ENCODE data around the gene DPP4. TPM values are rescaled to one million over a fixed set of nuclear protein-coding genes. Genes with fewer than 3 reads are reported as not detected.

Gene DPP4
- total RNA-seq = 94.4 and 99.9 TPM in 2 replicates

DNA sequence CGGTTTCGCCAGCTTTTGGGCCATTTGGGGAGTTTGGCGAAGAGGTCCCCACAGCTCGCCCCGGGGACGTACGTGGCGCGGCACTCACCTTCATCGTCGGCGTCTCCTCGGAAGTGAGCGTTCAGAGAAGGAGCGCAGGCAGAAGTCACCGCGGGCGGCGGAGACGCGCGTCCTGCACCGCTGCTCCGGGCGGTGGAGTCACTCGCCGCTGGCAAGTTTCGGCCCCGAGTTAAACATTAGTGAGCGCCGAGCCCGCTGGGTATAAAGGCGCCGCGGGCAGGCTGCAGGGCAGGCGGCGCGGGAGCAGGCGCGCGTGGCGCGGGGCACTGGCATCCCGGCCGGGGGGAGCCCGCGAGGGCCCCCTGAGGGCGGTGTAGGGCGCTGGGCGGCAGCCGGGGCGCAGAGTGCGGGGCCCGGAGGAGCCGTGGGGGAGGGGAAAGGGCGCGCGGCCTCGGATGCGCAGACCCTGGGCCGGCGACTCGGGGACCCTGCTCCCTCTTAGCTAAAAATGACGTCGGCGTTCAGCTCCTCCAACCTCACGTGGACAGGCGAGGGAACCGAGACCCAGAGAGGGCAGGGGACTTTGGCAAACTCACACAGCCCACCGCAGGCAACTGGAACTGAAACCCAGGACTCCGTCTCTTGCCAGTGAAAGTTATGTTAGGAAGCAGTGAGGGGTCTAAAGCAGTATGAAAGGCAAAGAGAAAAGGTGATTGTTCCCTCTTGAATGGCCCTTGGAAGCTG lies at the start of gene DPP4:
Gene DPP4 (minus strand): TSS at position 328 of the 744 bp plus-strand sequence. CDS start 234 bp downstream, at position 94.
- H3K27ac Mint-ChIP-seq = peak within 1 kb of the TSS; percentile 93
- peak within 1 kb of the TSS; percentile 98 for H3K4me3 Mint-ChIP-seq
- DNase-seq (ENCODE audit: low spot score) = peak; percentile 42
- H3K27me3 Mint-ChIP-seq (ENCODE audit: insufficient read depth) = no peaks in the 10 kb centered on the region
- H3K36me3 Mint-ChIP-seq (ENCODE audit: low read depth) = peaks cover 61% of the 10 kb centered on the region
- H3K4me1 Mint-ChIP-seq (ENCODE audit: low read depth) = peaks cover 55% of the 10 kb centered on the region
- intact Hi-C loops (cut with micrococcal nuclease) = loop anchor here (2.0 to 10.0 kb wide), 5 partner anchors 245 to 997 kb away; partner anchors contain the start of gene IFIH1
- H3K9me3 Mint-ChIP-seq = peaks cover 25% of the 10 kb centered on the region

DNA sequence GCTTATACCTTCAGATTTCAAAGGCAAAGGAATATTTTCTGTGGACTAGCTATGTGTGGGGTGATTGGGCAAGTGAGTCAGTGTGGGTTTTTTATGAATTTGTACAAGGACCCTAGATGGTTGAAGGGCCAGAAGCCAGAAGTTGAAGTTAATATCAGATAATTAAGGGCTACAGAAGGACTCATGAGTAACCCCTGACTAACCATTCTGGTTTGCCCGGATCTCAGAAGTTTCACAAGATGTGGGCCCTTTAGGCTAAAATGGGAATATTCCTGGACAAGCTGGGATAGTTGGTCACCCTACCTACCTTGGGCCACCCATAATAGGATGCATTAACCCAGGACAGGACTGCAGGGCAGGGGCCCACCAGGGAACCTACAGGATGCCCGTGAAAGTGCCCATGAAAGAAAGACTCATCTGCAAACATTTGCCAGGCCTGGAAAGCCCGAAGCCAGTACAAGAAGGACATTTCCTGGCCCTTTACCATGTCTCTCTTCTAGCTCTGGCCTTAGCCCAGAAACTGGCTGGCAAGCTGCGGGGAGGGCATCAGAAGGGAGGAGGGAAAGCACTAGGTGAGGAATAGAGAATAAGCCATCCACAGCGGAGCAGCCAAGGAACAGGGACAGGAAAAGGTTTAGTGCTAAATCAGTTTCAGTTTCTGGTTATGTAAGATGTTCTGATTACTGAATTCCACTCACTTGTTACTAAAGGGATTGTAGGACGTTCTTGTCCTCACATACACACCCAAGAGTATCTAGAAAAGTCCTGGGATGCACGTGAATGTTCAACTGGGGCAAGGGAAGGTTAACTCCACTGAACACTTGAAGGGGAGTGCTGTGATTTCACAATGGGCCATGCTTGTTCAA lies 44.4 kb upstream of the DPP4 start:
- intact Hi-C loops (cut with micrococcal nuclease) = no loop called here
- H3K9me3 Mint-ChIP-seq = peaks cover 23% of the 10 kb centered on the region
- DNase-seq (ENCODE audit: low spot score) = no peak
- peaks cover 13% of the 10 kb centered on the region for H3K36me3 Mint-ChIP-seq (ENCODE audit: low read depth)
- no peaks in the 10 kb centered on the region for H3K27me3 Mint-ChIP-seq (ENCODE audit: insufficient read depth)
- no peak overlapping the region for H3K4me3 Mint-ChIP-seq
- no peak overlapping the region for H3K27ac Mint-ChIP-seq
- peaks cover 10% of the 10 kb centered on the region for H3K4me1 Mint-ChIP-seq (ENCODE audit: low read depth)

DNA sequence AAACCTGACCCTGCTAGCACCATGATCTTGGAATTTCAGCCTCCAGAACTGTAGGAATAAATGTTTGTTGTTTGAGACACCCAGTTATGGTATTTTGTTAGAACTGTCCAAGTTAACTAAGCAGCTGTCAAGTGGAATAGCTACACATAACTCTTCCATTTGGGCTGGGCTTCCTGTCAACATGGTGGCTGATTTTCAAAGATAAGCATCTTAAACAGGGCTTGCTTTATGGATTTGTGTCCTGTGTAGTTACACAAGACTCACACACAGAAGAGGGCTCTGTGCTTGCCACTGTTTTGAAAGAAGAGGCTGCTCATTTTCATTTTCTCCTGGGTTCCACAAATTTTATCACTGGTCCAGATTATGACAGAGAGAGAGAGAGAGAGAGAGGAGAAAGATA lies 42.3 kb upstream of the DPP4 start:
- Mint-ChIP-seq H3K27ac (no peak overlapping the region), H3K9me3 (peaks cover 23% of the 10 kb centered on the region), H3K4me3 (no peak overlapping the region), H3K36me3 (ENCODE audit: low read depth) (peaks cover 13% of the 10 kb centered on the region), H3K4me1 (ENCODE audit: low read depth) (peaks cover 14% of the 10 kb centered on the region), H3K27me3 (ENCODE audit: insufficient read depth) (no peaks in the 10 kb centered on the region)
- no peak for DNase-seq (ENCODE audit: low spot score)
- intact Hi-C loops (cut with micrococcal nuclease) = no loop called here

DNA sequence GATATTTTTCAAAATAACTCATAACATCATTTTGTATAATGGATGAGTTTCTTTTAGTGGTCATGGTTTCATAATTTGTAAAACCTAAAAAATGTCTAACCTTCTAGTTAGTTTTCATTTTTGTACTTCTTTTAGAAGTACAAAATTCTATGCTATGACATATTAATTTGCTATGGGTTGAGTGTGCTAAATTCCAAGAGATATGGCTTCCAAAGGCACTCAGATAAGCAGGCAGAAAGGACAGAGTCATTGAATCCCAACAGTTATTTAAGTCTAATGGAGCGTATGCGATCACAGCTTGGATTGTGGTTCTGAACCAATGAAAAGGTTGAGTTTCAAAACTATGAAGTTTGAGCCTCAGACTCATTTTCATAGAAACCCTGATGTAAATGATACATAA lies 41.1 kb upstream of the DPP4 start:
- no peak for DNase-seq (ENCODE audit: low spot score)
- Mint-ChIP-seq H3K36me3 (ENCODE audit: low read depth) (peaks cover 13% of the 10 kb centered on the region), H3K9me3 (peaks cover 23% of the 10 kb centered on the region), H3K4me3 (no peak overlapping the region), H3K4me1 (ENCODE audit: low read depth) (peaks cover 14% of the 10 kb centered on the region), H3K27me3 (ENCODE audit: insufficient read depth) (no peaks in the 10 kb centered on the region), H3K27ac (no peak overlapping the region)
- intact Hi-C loops (cut with micrococcal nuclease) = no loop called here

DNA sequence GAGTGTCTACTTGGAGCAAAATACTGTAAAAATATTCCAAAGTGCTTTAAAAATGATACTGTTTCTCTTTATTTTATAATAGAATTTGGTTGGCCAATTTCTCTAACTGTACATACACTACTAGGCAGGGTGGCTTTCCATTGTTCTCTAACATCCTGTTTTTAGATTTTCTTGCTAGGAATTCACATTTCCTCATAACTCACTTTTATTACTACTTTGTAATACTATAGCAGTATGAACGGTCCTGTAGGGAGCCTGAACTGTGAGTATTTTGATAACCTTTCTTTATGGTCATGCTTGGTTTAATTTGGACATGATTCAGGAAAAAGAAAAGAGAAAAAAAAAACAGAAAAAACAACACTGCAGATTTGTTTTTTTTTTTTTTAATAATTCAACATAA lies 40.3 kb upstream of the DPP4 start:
- peaks cover 23% of the 10 kb centered on the region for H3K9me3 Mint-ChIP-seq
- H3K36me3 Mint-ChIP-seq (ENCODE audit: low read depth) = peaks cover 13% of the 10 kb centered on the region
- no peak overlapping the region for H3K4me3 Mint-ChIP-seq
- H3K27me3 Mint-ChIP-seq (ENCODE audit: insufficient read depth) = no peaks in the 10 kb centered on the region
- DNase-seq (ENCODE audit: low spot score) = no peak
- intact Hi-C loops (cut with micrococcal nuclease) = no loop called here
- peaks cover 14% of the 10 kb centered on the region for H3K4me1 Mint-ChIP-seq (ENCODE audit: low read depth)
- H3K27ac Mint-ChIP-seq = no peak overlapping the region

DNA sequence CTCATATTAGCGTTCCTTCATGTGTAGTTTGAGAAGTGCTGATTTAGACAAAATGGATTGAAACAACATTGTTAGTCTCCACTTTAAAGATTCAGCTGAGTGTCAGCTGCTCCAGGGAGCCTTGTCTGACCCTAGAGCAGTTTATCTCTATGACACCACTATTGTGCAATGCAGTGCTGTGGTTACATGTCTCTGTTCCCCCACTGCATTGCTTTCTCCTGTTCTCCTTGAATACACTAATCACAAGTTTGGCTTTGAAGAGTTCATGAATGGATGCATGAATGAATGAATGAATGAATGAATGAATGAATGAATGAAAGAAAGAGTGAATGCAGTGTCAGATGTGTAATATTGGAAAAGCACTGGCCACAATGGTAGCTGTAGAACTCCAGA lies 39.8 kb upstream of the DPP4 start:
- H3K27me3 Mint-ChIP-seq (ENCODE audit: insufficient read depth) = no peaks in the 10 kb centered on the region
- DNase-seq (ENCODE audit: low spot score) = no peak
- peaks cover 14% of the 10 kb centered on the region for H3K4me1 Mint-ChIP-seq (ENCODE audit: low read depth)
- intact Hi-C loops (cut with micrococcal nuclease) = no loop called here
- peaks cover 13% of the 10 kb centered on the region for H3K36me3 Mint-ChIP-seq (ENCODE audit: low read depth)
- H3K27ac Mint-ChIP-seq = no peak overlapping the region
- no peak overlapping the region for H3K4me3 Mint-ChIP-seq
- H3K9me3 Mint-ChIP-seq = peaks cover 23% of the 10 kb centered on the region

DNA sequence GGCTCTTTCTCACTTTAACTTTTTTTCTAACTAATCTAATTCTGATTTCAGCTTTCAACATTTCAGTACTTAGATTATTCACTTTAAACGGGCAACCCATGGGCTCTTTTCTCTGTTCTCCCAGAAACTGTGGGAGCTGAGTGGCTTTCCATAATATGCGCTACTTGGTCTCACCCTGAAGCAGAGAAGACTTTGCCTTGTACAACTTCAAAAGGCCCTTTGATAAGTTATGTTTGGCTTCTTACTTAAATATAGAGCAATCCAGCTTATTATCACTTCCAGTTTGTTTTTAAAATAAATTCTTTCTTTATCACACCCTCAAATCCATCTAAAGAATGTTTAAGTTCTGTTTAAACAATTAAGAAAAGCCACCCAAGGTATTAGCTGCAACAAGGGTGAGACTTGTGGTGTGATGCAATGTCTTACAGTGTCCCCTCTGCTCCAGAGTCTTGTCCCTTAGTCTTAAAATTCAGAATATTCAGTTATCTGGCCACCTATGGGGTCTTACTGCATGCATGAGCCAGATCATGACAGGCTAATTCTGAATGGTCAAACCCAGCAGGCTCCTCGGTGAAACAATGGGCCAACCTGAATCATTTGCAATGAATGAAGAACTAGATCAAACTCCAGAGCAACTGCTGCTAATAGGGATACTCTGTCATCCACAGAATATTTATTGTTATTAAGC lies 39.2 kb upstream of the DPP4 start:
- H3K4me3 Mint-ChIP-seq = no peak overlapping the region
- H3K27ac Mint-ChIP-seq = no peak overlapping the region
- DNase-seq (ENCODE audit: low spot score) = no peak
- intact Hi-C loops (cut with micrococcal nuclease) = no loop called here
- peaks cover 23% of the 10 kb centered on the region for H3K9me3 Mint-ChIP-seq
- peaks cover 13% of the 10 kb centered on the region for H3K36me3 Mint-ChIP-seq (ENCODE audit: low read depth)
- H3K4me1 Mint-ChIP-seq (ENCODE audit: low read depth) = peaks cover 17% of the 10 kb centered on the region
- no peaks in the 10 kb centered on the region for H3K27me3 Mint-ChIP-seq (ENCODE audit: insufficient read depth)

DNA sequence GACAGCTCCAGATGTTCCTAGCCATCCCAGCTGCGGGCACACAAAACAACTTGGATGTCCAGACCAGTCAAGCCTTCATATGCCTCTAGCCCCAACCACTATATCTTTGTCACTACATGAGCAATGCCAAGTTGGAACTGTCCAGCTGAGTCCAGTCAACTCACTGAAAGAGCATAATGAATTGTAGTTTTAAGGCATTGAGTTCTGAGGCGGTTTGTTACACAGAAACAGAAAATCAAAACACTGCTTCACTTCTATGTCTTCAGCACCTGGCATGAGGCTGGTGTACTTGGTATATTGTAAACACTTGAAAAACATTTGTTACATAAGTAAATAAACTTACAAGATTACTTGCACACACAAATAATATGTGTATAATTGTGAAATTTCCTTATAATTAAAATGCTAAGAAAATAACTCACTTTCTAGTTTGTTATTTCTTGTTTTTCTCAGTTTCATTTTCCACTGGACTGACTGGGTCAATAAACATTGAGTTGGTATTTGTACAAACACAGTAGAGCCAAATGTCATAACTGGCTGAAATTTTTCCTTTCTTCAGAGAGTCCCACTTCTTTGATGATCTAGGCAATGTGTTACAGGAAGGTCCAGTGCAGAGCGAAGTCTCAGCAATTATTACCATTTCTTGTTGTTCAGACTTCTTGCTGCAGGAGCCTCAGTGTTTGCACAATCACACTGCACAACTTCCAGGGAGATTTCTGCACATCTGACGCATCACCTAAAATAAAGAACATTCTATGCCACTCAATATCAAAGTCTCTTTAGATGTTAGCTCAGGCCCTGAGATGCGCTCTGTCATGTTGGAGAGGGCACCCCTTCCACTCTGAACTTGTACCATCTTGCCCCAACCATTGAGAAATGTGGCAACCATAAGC lies 38.2 kb upstream of the DPP4 start:
- no peak for DNase-seq (ENCODE audit: low spot score)
- H3K27ac Mint-ChIP-seq = no peak overlapping the region
- peaks cover 23% of the 10 kb centered on the region for H3K9me3 Mint-ChIP-seq
- peaks cover 25% of the 10 kb centered on the region for H3K4me1 Mint-ChIP-seq (ENCODE audit: low read depth)
- intact Hi-C loops (cut with micrococcal nuclease) = no loop called here
- no peaks in the 10 kb centered on the region for H3K27me3 Mint-ChIP-seq (ENCODE audit: insufficient read depth)
- peaks cover 16% of the 10 kb centered on the region for H3K36me3 Mint-ChIP-seq (ENCODE audit: low read depth)
- H3K4me3 Mint-ChIP-seq = no peak overlapping the region

DNA sequence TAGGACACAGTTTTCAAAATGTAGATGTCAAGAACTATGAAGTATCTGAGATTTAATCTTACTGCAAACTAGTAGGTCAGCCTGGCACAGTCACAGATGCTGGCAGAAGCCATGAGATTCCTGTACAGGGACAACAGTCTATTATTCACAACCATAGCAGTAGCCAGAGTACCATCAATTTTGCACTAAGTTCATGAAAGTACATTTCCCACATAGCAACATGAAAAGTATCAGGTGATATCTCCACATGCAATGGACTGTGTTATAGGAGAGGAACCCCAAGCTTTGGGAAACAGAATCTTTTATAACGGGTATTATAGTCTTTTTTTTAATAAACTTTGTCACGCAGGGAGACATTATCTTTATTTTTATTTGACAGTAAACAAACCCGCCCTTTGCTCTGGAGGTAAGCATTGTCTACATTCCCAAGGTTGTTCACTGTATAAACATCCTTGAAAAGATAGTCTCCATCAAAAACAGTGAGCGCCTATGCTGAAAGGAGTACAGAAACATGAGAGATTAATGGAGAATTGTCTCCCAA lies 33.4 kb upstream of the DPP4 start:
- H3K27ac Mint-ChIP-seq = no peak overlapping the region
- H3K27me3 Mint-ChIP-seq (ENCODE audit: insufficient read depth) = peaks cover 4% of the 10 kb centered on the region
- H3K9me3 Mint-ChIP-seq = no peaks in the 10 kb centered on the region
- peaks cover 3% of the 10 kb centered on the region for H3K36me3 Mint-ChIP-seq (ENCODE audit: low read depth)
- no peak for DNase-seq (ENCODE audit: low spot score)
- intact Hi-C loops (cut with micrococcal nuclease) = no loop called here
- no peak overlapping the region for H3K4me3 Mint-ChIP-seq
- peaks cover 20% of the 10 kb centered on the region for H3K4me1 Mint-ChIP-seq (ENCODE audit: low read depth)

DNA sequence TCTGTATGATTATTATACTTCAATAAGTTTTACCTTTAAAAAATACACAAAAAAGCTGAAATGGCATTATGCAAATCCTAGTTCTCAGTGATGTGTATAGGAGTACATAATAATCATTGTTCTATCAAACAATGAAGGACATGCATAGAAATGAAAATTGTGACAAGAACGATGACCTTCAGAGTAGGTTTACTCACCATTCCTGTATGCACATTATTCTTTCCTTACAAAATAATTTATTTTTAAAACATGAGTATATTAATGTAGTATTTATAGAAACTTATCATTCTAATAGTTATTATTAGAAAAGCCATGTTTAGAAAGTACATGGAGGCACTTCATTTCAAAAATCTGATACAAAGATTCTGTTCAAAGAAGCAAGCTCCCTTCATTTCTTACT lies 32.7 kb upstream of the DPP4 start:
- intact Hi-C loops (cut with micrococcal nuclease) = no loop called here
- Mint-ChIP-seq H3K9me3 (no peaks in the 10 kb centered on the region), H3K27me3 (ENCODE audit: insufficient read depth) (peaks cover 4% of the 10 kb centered on the region), H3K4me1 (ENCODE audit: low read depth) (peaks cover 17% of the 10 kb centered on the region), H3K36me3 (ENCODE audit: low read depth) (peaks cover 5% of the 10 kb centered on the region), H3K4me3 (no peak overlapping the region), H3K27ac (no peak overlapping the region)
- DNase-seq (ENCODE audit: low spot score) = no peak

DNA sequence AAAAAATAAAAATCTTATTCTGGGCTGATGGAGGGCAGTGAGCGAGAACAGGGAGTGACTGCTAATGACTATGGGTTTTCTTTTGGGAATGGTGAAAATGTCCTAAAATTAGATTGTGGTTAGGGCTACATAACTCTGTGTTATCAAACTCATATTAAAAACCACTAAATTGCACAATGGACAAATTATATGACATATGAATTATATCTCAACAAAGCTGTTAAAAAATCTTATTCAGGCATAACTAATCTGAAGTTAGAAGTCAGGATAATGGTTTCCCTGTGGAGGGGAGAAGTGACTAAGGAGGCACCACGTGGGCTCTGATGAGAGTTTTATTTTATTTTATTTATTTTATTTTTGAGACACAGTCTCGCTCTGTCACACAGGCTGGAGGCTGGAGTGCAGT lies 32.1 kb upstream of the DPP4 start:
- DNase-seq (ENCODE audit: low spot score) = no peak
- intact Hi-C loops (cut with micrococcal nuclease) = no loop called here
- H3K36me3 Mint-ChIP-seq (ENCODE audit: low read depth) = peaks cover 5% of the 10 kb centered on the region
- H3K4me1 Mint-ChIP-seq (ENCODE audit: low read depth) = peaks cover 17% of the 10 kb centered on the region
- H3K4me3 Mint-ChIP-seq = no peak overlapping the region
- H3K27ac Mint-ChIP-seq = no peak overlapping the region
- H3K9me3 Mint-ChIP-seq = no peaks in the 10 kb centered on the region
- H3K27me3 Mint-ChIP-seq (ENCODE audit: insufficient read depth) = peaks cover 4% of the 10 kb centered on the region

DNA sequence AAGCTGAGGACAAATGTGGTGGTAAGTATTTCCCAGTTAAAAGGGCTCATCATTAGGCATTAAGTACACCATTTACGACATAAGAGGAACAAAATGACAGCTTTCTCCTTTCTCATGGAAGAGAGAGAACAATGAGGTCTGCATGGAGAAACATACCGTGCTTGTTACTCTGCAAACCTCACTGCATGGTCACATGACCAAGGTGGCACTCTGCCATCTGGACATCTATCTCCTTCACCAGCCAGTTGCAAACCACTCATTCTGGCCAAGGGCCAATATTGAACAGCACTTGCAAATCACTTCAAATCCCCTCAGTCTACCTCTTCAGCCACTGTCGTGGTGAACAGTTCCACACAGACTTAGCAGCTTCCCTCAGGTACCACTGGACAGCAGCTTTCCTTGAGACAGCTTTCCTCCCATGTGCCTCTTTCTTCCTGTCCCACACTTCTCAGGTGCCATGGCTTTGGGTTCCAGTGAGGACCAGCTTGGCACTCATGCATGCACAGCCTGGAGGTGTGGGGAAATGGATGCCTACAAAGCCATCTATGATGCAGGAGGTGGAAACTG lies 29.5 kb upstream of the DPP4 start:
- Mint-ChIP-seq H3K4me1 (ENCODE audit: low read depth) (peaks cover 17% of the 10 kb centered on the region), H3K9me3 (no peaks in the 10 kb centered on the region), H3K36me3 (ENCODE audit: low read depth) (peaks cover 5% of the 10 kb centered on the region), H3K4me3 (no peak overlapping the region), H3K27ac (no peak overlapping the region), H3K27me3 (ENCODE audit: insufficient read depth) (peaks cover 4% of the 10 kb centered on the region)
- intact Hi-C loops (cut with micrococcal nuclease) = no loop called here
- DNase-seq (ENCODE audit: low spot score) = no peak
